BJ (cell line): ENCODE data around the gene SLC39A11. TPM values are rescaled to one million over a fixed set of nuclear protein-coding genes. Genes with fewer than 3 reads are reported as not detected.

Experiments
- CTCF ChIA-PET: fragments of 350-600 bp; formaldehyde crosslinking; extraction: SDS; loops from one replicate; lab custom pipeline; 2021; ENCODE audit warnings: antibody characterized with exemption, inconsistent platforms; lab: Yijun Ruan, JAX
- POLR2A ChIA-PET: fragments of 300-600 bp; sonication (Branson Sonifier 250); formaldehyde crosslinking; extraction: SDS; loops from one replicate; lab custom pipeline; 2021; ENCODE audit warnings: antibody characterized with exemption; lab: Charles Lee
- DNase-seq: peaks from one replicate; pipeline ENCODE4 v3.0.0-alpha.2; 2011; ENCODE audit warnings: low read depth
- H3K27me3 ChIP-seq: 2 replicates; pipeline ENCODE4 v1.6.0; 2011; ENCODE audit warnings: low read length; ENCODE audit not compliant: control insufficient read depth, insufficient read depth
- H3K36me3 ChIP-seq: 2 replicates; pipeline ENCODE4 v1.5.1; 2011; ENCODE audit warnings: low read length; ENCODE audit not compliant: control insufficient read depth, insufficient read depth
- H3K4me3 ChIP-seq: 2 replicates; pipeline ENCODE4 v1.5.1; 2011; ENCODE audit warnings: low read depth, mild to moderate bottlenecking, control low read depth, low read length
- CTCF ChIP-seq: IDR thresholded peaks from 2 replicates; pipeline ENCODE4 v1.5.1; 2011; ENCODE audit warnings: low read depth, mild to moderate bottlenecking, control low read depth, inconsistent platforms, low read length, moderate library complexity; ENCODE audit not compliant: insufficient read depth
- polyA plus RNA-seq: library from polyadenylated mRNA; depleted of rRNA; stranded (reverse); fragments of >200 nt; gene quantifications from 2 replicates; pipeline ENCODE4 v1.2.3, GENCODE V29; 2011

Gene SLC39A11
- polyA plus RNA-seq, 1 experiment = 20.9 TPM

- H3K27me3 ChIP-seq = no peaks in the 10 kb centered on the region
- POLR2A ChIA-PET = no interaction called here
- no peak for TF ChIP-seq CTCF
- no peak overlapping the region for H3K4me3 ChIP-seq
- H3K36me3 ChIP-seq = no peaks in the 10 kb centered on the region
- CTCF ChIA-PET = interaction anchor here (1.2 to 1.3 kb wide), 5 partner anchors 10 to 121 kb away, joined by 3 to 5 read pairs (median 3); no protein-coding TSS in a partner anchor
- DNase-seq = no peak
Measured at GRCh38 chr17:72677714-72678390, 414.6 kb downstream of the SLC39A11 start.

- H3K4me3 ChIP-seq = no peak overlapping the region
- no peaks in the 10 kb centered on the region for H3K36me3 ChIP-seq
- no peak for TF ChIP-seq CTCF
- POLR2A ChIA-PET = no interaction called here
- no peak for DNase-seq
- CTCF ChIA-PET = interaction anchor here (1.2 to 1.3 kb wide), 3 partner anchors 10 to 120 kb away, joined by 3 to 5 read pairs (median 3); no protein-coding TSS in a partner anchor
- no peaks in the 10 kb centered on the region for H3K27me3 ChIP-seq
Measured at GRCh38 chr17:72677108-72677507, 415.4 kb downstream of the SLC39A11 start.

GRCh38 chr17:72672729-72673128, 419.8 kb downstream of the SLC39A11 start:
- ChIA-PET POLR2A (no interaction called here), CTCF (interaction anchor here (1.2 kb wide), 1 partner anchor 9 kb away, joined by 3 read pairs; no protein-coding TSS in a partner anchor)
- Histone ChIP-seq H3K27me3 (no peaks in the 10 kb centered on the region), H3K36me3 (no peaks in the 10 kb centered on the region), H3K4me3 (no peak overlapping the region)
- TF ChIP-seq CTCF = no peak
- DNase-seq = no peak

- no peak overlapping the region for H3K4me3 ChIP-seq
- no peaks in the 10 kb centered on the region for H3K27me3 ChIP-seq
- H3K36me3 ChIP-seq = no peaks in the 10 kb centered on the region
- POLR2A ChIA-PET = interaction anchor here (0.7 kb wide), 1 partner anchor 10 kb away, joined by 4 read pairs; no protein-coding TSS in a partner anchor
- DNase-seq = no peak
- no peak for TF ChIP-seq CTCF
- CTCF ChIA-PET = interaction anchor here (0.7 to 1.0 kb wide), 2 partner anchors 10 to 114 kb away, joined by 3 read pairs; no protein-coding TSS in a partner anchor
Measured at GRCh38 chr17:72671016-72671415, 421.5 kb downstream of the SLC39A11 start.
